Choroid plexus epithelial cell (primary cell): ENCODE measurements around the gene NCL.

Experiments
- DNase-seq: peaks from one replicate; pipeline ENCODE4 v3.0.0-alpha.2; 2010; ENCODE audit warnings: low read depth
- H3K4me3 ChIP-seq: 2 replicates; pipeline ENCODE4 v1.5.1; 2011; ENCODE audit warnings: low read depth, mild to moderate bottlenecking, control low read depth, low read length, moderate library complexity
- CTCF ChIP-seq: conservative IDR thresholded peaks from 2 replicates; pipeline ENCODE4 v1.5.1; 2011; ENCODE audit warnings: low read depth, mild to moderate bottlenecking, control low read depth, inconsistent platforms, low read length, moderate library complexity

Gene NCL

GRCh38 chr2:231482806-231483391 is 18.6 kb upstream of the NCL start:
- H3K4me3 ChIP-seq = peak overlapping the region; percentile 60
- peak; percentile 62 for DNase-seq
- TF ChIP-seq CTCF = peak; percentile 83

DNA sequence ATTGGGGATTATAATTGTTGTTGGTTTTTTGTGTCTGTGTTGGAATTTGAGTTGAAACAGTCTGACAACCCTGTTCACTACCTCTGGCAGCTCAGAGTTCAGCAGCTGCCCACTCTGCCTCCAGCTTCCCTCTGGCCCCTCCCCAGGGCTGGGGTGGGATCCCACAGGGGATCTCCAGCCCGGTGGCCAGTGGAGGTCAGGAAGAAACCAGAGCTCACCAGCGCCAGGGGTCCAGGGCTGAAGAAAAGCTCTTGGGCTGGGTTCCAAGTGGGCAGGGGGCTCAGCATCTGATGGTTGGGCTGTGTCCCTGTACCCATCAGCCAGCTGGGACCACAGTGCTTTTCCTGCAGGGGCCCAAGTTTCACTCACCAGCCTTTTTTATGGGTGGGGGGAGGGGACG is 16.5 kb upstream of the NCL start:
- TF ChIP-seq CTCF = no peak
- DNase-seq = no peak
- no peak overlapping the region for H3K4me3 ChIP-seq

- DNase-seq = no peak
- no peak for TF ChIP-seq CTCF
- no peak overlapping the region for H3K4me3 ChIP-seq
These were observed 15.2 kb upstream of the NCL start for GRCh38 chr2:231479455-231479854.

GRCh38 chr2:231476920-231477319 is 12.6 kb upstream of the NCL start:
- no peak overlapping the region for H3K4me3 ChIP-seq
- TF ChIP-seq CTCF = no peak
- no peak for DNase-seq

GRCh38 chr2:231475965-231476364 is 11.7 kb upstream of the NCL start:
- no peak overlapping the region for H3K4me3 ChIP-seq
- DNase-seq = no peak
- TF ChIP-seq CTCF = no peak

GRCh38 chr2:231472816-231473215 is 8.5 kb upstream of the NCL start:
- H3K4me3 ChIP-seq = no peak overlapping the region
- DNase-seq = no peak
- no peak for TF ChIP-seq CTCF

GRCh38 chr2:231470246-231470900 is 6.1 kb upstream of the NCL start:
- DNase-seq = no peak
- TF ChIP-seq CTCF = no peak
- H3K4me3 ChIP-seq = no peak overlapping the region
